Activated CD8-positive, alpha-beta memory T cell treated with anti-CD3 and anti-CD28 coated beads, Interleukin-2, amount 50 U/mL, for 4 hours (primary cell): ENCODE measurements around the gene C3orf38.
A peak's percentile ranks its signal among the peaks of the same experiment; 100 is the strongest.
"Not testable (repeated sequence)": the region's sequence is repeated elsewhere in the genome, so short reads cannot be mapped to it uniquely, and the experiment has no call there.

Experiments
- DNase-seq: peaks from one replicate; pipeline ENCODE4 v3.0.0-alpha.2; 2020

Gene C3orf38

DNA sequence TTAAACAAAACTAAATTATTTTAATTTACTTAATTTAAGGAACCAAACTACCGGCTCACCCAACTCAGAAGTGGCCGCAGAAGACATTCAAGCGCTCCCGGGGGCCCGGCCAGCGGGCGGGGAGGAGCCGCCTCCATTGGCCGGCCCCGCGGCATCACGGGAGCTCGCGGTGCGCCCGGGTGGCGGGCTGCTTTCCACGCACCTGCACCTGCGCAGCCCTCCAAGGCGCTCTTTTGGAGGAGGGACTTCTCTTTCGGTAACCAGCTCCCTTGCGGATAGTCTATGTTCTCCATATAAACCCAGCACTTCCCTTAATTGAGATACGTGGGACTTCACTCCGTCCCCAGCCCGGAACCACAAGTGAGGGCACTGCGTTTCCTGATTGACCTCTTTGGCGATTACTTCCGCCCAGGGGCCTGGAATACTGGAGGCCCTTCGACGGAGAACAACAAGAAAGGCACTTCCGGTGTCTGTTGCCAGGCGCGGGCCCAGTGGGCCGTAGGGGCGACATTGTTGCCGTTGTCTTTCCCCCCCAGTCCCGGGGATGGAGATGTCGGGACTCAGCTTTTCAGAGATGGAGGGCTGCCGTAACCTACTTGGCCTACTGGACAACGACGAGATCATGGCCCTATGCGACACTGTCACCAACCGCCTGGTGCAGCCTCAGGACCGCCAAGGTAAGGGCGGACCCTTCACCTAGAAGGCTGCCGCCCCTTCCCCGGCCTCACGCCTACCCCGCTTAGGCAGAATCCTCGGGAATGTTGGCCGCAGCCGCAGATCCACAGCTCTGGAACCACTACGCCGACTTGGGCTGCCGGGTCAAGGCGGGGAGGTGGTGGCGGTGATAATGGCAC is at the start of gene C3orf38:
TSS of gene C3orf38 (plus strand) at position 451 of the 854 bp plus-strand sequence. CDS start at position 545, 94 bp downstream.
- peak; percentile 74 for DNase-seq

DNA sequence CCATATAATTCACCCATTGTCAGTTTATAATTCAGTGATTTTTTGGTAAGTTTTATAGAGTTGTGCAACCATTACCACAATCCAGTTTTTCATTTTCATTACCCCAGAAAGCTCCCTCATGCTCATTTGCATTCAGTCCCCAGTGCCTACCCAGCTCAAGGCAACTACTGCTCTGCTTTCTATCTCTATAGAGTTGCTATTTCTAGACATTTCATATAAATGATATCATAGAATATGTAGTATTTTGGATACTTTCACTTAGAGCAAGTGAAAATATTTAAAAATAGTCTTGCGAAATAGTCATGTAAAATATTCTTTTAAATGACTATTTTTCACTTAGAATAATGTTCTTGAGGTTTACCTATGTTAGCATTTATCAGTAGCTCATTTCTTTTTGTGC is 48.6 kb upstream of the C3orf38 start:
- DNase-seq: no peak

DNA sequence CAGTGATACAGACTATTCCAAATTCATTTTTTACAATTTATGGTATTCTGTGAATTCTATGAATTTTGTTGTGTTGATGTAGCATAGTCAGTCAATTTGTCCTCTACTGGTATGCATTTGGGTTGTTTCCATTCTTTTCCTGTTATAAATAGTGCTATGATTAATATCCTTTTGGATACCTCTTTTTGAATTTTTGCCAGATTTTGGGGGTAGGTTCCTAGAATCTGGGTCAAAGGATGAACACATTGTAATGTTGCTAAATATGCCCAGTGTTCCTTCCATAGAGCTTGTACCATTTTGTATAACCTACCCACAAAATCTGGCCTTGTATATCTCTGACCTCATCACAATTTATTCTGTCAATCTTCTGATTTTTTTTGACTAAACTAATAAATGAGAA is 44.4 kb upstream of the C3orf38 start:
- DNase-seq: no peak

DNA sequence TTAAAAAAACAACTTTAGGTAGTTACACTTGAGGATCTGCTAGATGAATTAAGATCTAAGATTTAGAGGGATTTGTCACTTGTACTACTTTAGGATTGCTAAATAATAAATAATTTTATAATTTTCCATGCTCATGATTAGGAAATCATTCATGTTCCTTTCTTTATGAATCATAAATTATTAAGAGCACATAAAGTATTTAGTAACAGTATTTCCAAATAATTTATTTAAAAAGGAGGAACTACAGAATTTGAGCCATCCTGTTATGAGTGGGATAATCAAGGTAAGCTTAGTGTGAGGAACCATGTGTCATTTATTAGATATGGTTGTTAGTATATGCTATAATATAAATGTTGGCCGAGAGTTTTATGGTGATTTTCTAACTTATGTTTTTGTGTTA is 37.5 kb upstream of the C3orf38 start:
- DNase-seq: no peak

- DNase-seq: peak; percentile 56
Measured at GRCh38 chr3:88113311-88114162, 36.2 kb upstream of the C3orf38 start.

DNA sequence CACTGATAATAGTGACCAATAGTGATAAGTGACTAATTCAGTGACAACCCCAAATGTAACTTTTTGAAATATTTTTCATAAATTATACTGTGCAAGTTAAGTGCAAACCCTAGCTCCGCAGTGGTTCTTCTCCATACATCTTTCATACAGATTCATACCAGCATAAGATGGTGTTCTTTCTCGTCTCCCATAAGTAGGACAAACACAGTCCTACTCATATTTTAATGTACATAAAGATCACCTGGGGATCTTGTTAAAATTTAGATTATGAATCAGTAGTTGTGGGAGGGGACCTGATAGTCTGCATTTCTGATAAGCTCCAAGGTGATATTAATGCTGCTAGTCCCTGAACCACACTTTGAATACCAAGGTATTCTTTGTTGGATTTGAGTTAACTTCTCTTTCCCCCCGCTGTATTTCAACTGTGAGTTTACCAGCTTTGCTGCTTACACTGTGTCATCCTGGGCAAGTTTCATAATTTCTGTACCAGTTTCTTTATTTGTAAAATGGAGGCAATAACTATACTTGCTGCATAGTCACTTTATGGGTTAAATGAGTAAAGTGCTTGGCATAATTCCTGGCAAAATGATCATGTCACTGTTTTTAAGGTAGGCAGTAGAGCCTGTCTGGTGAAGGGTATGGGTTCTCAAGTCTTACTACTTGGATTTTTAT is 34.7 kb upstream of the C3orf38 start:
- no peak for DNase-seq

GRCh38 chr3:88117683-88118082 is 32.1 kb upstream of the C3orf38 start:
- DNase-seq: no peak

DNA sequence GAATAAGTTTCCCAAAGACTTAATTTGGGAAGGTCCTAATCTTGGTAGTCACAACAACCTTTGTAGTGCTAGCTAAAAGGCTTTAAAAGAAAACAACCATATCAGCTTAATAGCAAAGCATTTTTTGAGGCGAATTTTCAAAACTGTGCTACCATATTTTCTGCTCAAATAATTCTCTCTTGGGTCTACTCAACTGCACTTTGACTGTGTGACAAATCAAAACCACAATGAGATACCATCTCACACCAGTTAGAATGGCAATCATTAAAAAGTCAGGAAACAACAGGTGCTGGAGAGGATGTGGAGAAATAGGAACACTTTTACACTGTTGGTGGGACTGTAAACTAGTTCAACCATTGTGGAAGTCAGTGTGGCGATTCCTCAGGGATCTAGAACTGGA is 31.2 kb upstream of the C3orf38 start:
- not testable (repeated sequence) for DNase-seq

DNA sequence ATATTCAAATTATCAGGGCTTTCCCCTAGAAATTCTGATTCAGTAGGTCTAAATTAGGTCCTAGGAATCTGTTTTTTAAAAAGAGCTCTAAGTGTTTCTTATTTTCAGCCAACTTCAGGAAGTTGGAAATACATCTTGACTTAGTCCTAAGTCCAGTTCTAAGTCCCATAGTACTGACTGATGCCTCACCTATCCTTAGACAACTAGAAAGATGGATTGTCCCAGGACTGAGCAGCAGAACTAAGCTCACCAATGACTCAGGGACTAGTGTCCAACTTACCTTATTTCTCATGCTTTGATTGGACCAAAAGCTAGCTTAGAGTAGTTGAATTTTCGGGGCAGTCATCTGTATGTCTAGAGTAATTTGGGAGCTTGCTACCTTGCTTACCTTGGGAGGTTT is 26.2 kb upstream of the C3orf38 start:
- no peak for DNase-seq

DNA sequence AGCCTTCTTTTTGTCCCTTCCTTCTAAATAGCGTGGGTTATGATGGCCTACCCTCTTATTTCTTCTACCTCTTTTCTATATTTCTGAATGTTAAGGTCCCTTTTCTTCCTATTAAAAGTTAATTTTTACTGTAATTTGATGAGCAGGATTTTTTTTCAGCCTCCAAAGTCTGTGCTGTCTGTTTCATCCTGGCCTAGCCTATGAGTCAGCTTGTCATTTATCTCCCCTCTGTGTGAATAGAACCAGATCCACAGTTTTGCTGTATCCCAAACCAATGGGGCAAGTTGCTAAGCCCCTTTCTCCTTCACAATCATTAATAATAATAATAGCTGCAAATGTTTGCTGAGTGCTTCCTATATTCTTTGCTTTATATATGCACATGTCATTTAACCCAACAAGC is 18.1 kb upstream of the C3orf38 start:
- DNase-seq: no peak

DNA sequence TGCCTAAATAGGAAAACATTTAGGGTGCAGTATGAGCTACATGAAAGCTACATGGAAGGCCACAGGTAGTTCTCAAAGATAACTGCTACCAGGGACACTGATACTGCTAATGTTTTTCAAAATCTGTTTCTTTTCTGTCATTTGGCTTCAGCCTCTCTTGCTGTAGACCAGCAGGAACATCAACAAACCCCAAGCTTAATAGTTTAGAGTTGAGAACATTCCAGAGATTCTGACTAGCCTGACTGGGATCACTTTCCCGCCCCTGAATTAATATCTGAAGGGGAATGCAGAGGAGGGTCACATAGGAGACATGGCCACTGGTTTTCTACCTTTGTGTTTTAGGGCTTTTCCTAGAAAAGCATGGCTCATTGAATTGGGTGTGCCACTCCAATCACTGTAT is 16.9 kb upstream of the C3orf38 start:
- no peak for DNase-seq

DNA sequence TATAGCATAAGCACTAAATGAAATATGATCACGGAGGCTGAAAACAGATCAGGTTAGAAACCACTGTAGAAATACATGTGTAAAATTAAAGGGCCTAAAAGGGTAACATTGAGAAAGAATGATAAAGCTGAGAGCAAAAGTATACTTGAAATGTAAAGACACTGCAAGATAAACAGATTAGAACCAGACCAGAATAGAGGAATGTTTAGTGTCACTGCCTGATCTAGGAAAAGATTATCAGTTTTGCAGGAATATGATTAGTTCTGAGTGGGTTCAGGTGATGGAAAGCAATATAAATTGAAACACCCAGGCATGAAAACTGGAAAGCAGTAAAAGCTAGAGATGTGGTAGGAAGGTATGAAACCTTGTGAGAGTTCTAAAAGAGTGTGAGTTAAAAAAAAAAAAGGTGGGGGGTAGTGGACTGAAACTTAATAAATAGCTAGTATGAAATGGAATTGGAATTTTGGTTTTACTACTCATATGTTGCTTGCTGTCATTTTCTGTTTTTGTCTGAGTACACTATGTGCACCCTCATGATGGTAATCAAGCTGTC is 16.0 kb upstream of the C3orf38 start:
- DNase-seq: no peak

GRCh38 chr3:88137836-88138235 is 11.9 kb upstream of the C3orf38 start:
- DNase-seq: no peak

GRCh38 chr3:88141458-88142083 is 8.2 kb upstream of the C3orf38 start:
- no peak for DNase-seq

DNA sequence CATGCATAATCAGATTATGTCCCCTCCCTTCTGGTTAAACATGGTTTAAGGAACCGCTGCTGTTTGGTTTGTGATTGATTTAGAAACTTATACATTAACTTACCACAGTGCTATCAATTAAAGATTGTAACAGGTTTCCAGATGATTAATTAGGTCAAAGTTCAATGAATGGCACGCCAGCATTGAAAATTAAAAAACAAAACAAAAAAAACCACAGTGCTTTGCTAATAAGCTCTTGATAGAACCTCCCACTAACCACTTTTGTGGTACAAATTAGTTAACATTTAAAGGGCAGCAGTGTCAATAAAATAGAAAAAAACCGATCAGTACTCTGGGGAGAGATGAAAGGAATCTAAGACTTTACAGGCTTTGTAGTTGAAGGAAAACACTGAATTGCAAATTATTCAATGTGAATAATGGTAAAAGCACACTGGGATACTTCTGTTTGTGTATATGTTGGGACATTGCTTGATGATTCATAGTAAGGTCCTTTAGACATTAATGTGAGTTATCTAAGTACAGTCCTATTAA is 7.6 kb upstream of the C3orf38 start:
- no peak for DNase-seq

- DNase-seq: no peak
Measured at GRCh38 chr3:88147261-88147660, 2.5 kb upstream of the C3orf38 start.

- no peak for DNase-seq
Measured at GRCh38 chr3:88148651-88149050, 1.1 kb upstream of the C3orf38 start.

GRCh38 chr3:88149101-88149508 is 654 bp upstream of the C3orf38 start:
- DNase-seq: no peak

- no peak for DNase-seq
Measured at GRCh38 chr3:88150371-88150770, 612 bp downstream of the C3orf38 start.

DNA sequence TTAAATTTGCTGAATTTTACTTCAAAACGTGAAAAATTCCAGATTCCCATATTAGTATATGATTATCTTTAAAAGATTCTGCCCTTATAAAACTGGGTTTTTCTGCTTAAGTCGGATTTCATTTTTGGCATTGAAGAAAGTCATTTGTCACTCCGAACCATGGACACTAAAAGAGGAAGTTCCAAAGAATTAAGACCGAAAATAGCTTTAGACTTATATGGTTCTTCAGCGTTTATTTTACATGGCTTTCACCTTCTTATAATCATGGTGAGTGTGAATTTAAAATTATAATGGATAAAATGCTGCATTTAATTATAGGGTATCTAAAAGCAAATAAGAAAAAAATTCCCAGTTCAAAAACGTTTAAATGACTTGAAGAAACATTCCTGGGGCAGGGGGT is 1.0 kb downstream of the C3orf38 start:
- no peak for DNase-seq

GRCh38 chr3:88151358-88151757 is 1.6 kb downstream of the C3orf38 start:
- DNase-seq: no peak

DNA sequence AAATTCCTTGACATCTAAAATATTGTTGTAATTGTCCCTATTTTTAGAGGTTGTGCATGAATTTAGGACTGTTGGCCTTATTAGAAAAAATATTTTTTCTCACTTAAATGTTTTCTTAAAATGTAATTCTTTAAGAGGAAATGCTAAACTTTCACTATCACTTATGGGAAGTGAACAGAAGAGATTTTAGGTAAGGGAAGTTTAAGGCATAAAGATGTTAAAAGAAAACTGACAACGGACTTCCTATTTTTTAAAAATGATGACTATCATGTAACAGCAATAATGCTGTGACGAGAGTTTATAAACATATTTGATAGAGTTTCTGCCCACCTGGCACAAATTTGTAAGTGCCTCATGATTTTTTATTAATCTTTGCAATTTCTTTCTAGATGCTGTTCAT is 3.1 kb downstream of the C3orf38 start:
- DNase-seq: no peak
